Measurements from ENCODE around the gene GDI1. TPM values are rescaled to one million over a fixed set of nuclear protein-coding genes. Genes with fewer than 3 reads are reported as not detected.

Gene GDI1
- total and polyA plus RNA-seq, 2 of the 4 experiments (the other 2 are of a cell fraction) = 113 to 291 TPM

GRCh38 chrX:154434394-154435168, 2.4 kb upstream of the GDI1 start:
- no peak overlapping the region for H2AK9ac ChIP-seq (replicated peaks; ENCODE audit: low read depth, low read length, poor library complexity)
- H2AK5ac ChIP-seq (ENCODE audit: low read depth, low read length) = no peak overlapping the region
- DNase-seq = no peak
- H2BK120ac ChIP-seq (ENCODE audit: low read depth, low read length) = no peak overlapping the region
- H3K9me3 ChIP-seq (ENCODE audit: control insufficient read depth, insufficient read depth, low read length) = no peaks in the 10 kb centered on the region
- 0 out of 2 replicates have a peak, but pooled peaks cover 2% of the 10 kb centered on the region for H3K9me1 ChIP-seq (ENCODE audit: insufficient read depth, low read length)
- H3K14ac ChIP-seq (replicated peaks; ENCODE audit: low read depth, low read length) = no peak overlapping the region
- dilution Hi-C loops (cut with HindIII; ENCODE audit: low sequenced_read_pairs, unreplicated experiment) = no loop called here
- no peak overlapping the region for H4K5ac ChIP-seq (ENCODE audit: low read depth, low read length)
- no peak overlapping the region for H3K18ac ChIP-seq (ENCODE audit: low read depth, low read length)
- intact Hi-C loops (cut with micrococcal nuclease) = no loop called here
- H3K4me3 ChIP-seq (ENCODE audit: insufficient read depth, low read depth, low read length) = no peak overlapping the region
- WGBS, 2 experiments (ENCODE audit: extremely low coverage in 2 of 2, insufficient read length in 1 of 2) = 100% methylated on average over 1 of the region's 7 CpGs; no CpG with 5 or more reads in 1 of the 2 experiments
- TF ChIP-seq ELK1 (IDR thresholded peaks at IDR 0.05; ENCODE audit: borderline replicate concordance, low read depth, low read length) = no peak
- TF ChIP-seq MAFK (IDR thresholded peaks at IDR 0.05; ENCODE audit: low read depth, low read length) = no peak
- TF ChIP-seq BHLHE40 (IDR thresholded peaks at IDR 0.05; ENCODE audit: low read depth, low read length) = no peak
- no peak for TF ChIP-seq RAD21 (IDR thresholded peaks at IDR 0.05; ENCODE audit: low read length)
- TF ChIP-seq CEBPB (IDR thresholded peaks at IDR 0.05; ENCODE audit: low read depth, low read length) = no peak
- TF ChIP-seq SMC3 (IDR thresholded peaks at IDR 0.05; ENCODE audit: low read depth, low read length) = no peak
- TF ChIP-seq NFE2L2 (IDR thresholded peaks at IDR 0.05; ENCODE audit: low read depth, low read length) = no peak
- no peak for TF ChIP-seq MXI1 (IDR thresholded peaks at IDR 0.05; ENCODE audit: borderline replicate concordance, low read depth, low read length)
- no peak overlapping the region for H3K4ac ChIP-seq (ENCODE audit: low read depth, low read length)
- CTCF ChIA-PET = no interaction called here
- H4K91ac ChIP-seq (ENCODE audit: insufficient read depth, low read depth, low read length) = no peak overlapping the region
- peaks cover 38% of the 10 kb centered on the region for H3K36me3 ChIP-seq (ENCODE audit: control insufficient read depth, insufficient read depth, low read length)
- H4K8ac ChIP-seq (ENCODE audit: low read depth in 2 of 2, low read length in 2 of 2) = no peak overlapping the region
- no peak overlapping the region for H3K56ac ChIP-seq (ENCODE audit: extremely low read depth, insufficient read depth, low read length)
- H3K9ac ChIP-seq (ENCODE audit: low read depth, low read length) = no peak overlapping the region
- BruUV-seq (replicated peaks) = no TSS peak
- no peak overlapping the region for H2BK20ac ChIP-seq (ENCODE audit: low read depth, low read length)
- H2BK5ac ChIP-seq (ENCODE audit: low read depth, low read length, poor library complexity, severe bottlenecking) = no peak overlapping the region
- H3K4me1 ChIP-seq (ENCODE audit: control insufficient read depth, insufficient read depth, low read length) = peaks cover 5% of the 10 kb centered on the region
- POLR2A ChIA-PET (ENCODE audit: unreplicated experiment) = interaction anchor here (0.7 kb wide), 1 partner anchor 63 kb away, joined by 3 read pairs; no protein-coding TSS in a partner anchor
- H4K20me1 ChIP-seq (ENCODE audit: insufficient read depth, low read length) = peaks cover 21% of the 10 kb centered on the region
- in situ Hi-C loops (cut with MboI; ENCODE audit: low sequenced_read_pairs) = no loop called here
- no peak overlapping the region for H2AFZ ChIP-seq (replicated peaks; ENCODE audit: low read length, poor library complexity)
- H2BK15ac ChIP-seq (ENCODE audit: low read depth, low read length) = no peak overlapping the region
- peaks cover 3 to 19% of the 10 kb centered on the region in 2 experiments; a peak in 3 of 4 replicates for H3K79me1 ChIP-seq (ENCODE audit: low read depth in 1 of 2, low read length in 2 of 2)
- no peak overlapping the region for H3K27ac ChIP-seq (ENCODE audit: insufficient read depth, low read length)
- ATAC-seq (ENCODE audit: low read depth) = no peak
- no peak overlapping the region for H3K4me2 ChIP-seq (ENCODE audit: low read depth, low read length)
- no peaks in the 10 kb centered on the region for H3K27me3 ChIP-seq (ENCODE audit: control insufficient read depth, insufficient read depth, low read length)
- no peak overlapping the region for H3K23ac ChIP-seq (ENCODE audit: low read depth, low read length)
